Common myeloid progenitor, CD34-positive (primary cell): ENCODE measurements around the gene ACO2.

Experiments used
- CTCF ChIA-PET: fragments of 350-600 bp; sonication (Branson Sonifier 250); formaldehyde crosslinking; loops from one replicate; lab custom pipeline; 2021; ENCODE audit warnings: antibody characterized with exemption; lab: Charles Lee
- POLR2A ChIA-PET: fragments of 350-600 bp; sonication (Branson Sonifier 250); formaldehyde crosslinking; loops from one replicate; lab custom pipeline; 2021; ENCODE audit warnings: antibody characterized with exemption; lab: Charles Lee
- DNase-seq, 3 donors: peaks; one replicate each; pipeline versions ENCODE4 v3.0.0 to v3.0.0-alpha.2; 2013
- H3K27ac ChIP-seq, 2 experiments: 1 replicate in 1 of 2; 2 replicates in 1 of 2; pipeline ENCODE4 v1.7.0; 2013; ENCODE audit warnings: inconsistent platforms in 2 of 2, low read length in 2 of 2, mild to moderate bottlenecking in 2 of 2, low read depth in 1 of 2, moderate library complexity in 1 of 2; ENCODE audit not compliant: severe bottlenecking in 2 of 2, insufficient read depth in 1 of 2, poor library complexity in 1 of 2
- H3K27me3 ChIP-seq, 5 experiments: replicated peaks in 2 of 5; 1 replicate in 3 of 5; 2 replicates in 2 of 5; pipeline versions ENCODE4 v1.6.1 to v1.7.0; 2013; ENCODE audit warnings: low read length in 4 of 5, mild to moderate bottlenecking in 2 of 5, moderate library complexity in 2 of 5, inconsistent platforms in 1 of 5; ENCODE audit not compliant: insufficient read depth in 5 of 5, control insufficient read depth in 4 of 5
- H3K36me3 ChIP-seq, 4 experiments: 1 replicate in 2 of 4; 2 replicates in 2 of 4; pipeline versions ENCODE4 v1.6.1 to v1.7.0; 2013; ENCODE audit warnings: low read length in 3 of 4, control low read depth in 1 of 4, mild to moderate bottlenecking in 1 of 4; ENCODE audit not compliant: control insufficient read depth in 4 of 4, insufficient read depth in 4 of 4
- H3K4me1 ChIP-seq, 4 experiments: 1 replicate in 3 of 4; 2 replicates in 1 of 4; pipeline versions ENCODE4 v1.6.1 to v1.7.1; 2013; ENCODE audit warnings: low read length in 3 of 4, mild to moderate bottlenecking in 3 of 4, control low read depth in 1 of 4, inconsistent platforms in 1 of 4, moderate library complexity in 1 of 4; ENCODE audit not compliant: control insufficient read depth in 4 of 4, insufficient read depth in 4 of 4; ENCODE audit errors: control extremely low read depth in 1 of 4
- H3K4me3 ChIP-seq, 7 experiments: 1 replicate in 4 of 7; 2 replicates in 3 of 7; pipeline versions ENCODE4 v1.5.1 to v1.7.0; 2013; ENCODE audit warnings: mild to moderate bottlenecking in 7 of 7, low read length in 6 of 7, moderate library complexity in 6 of 7, inconsistent platforms in 2 of 7, low read depth in 2 of 7, control low read depth in 1 of 7; ENCODE audit not compliant: insufficient read depth in 4 of 7, control insufficient read depth in 1 of 7; ENCODE audit errors: extremely low read depth in 1 of 7
- H3K9me3 ChIP-seq, 5 experiments: 1 replicate in 4 of 5; 2 replicates in 1 of 5; pipeline versions ENCODE4 v1.6.1 to v1.7.1; 2013; ENCODE audit warnings: low read length in 4 of 5, mild to moderate bottlenecking in 2 of 5, inconsistent platforms in 1 of 5, low read depth in 1 of 5, moderate library complexity in 1 of 5; ENCODE audit not compliant: control insufficient read depth in 4 of 5, insufficient read depth in 2 of 5; ENCODE audit errors: control extremely low read depth in 1 of 5
- WGBS: methylation state at CpG from one replicate; pipeline ENCODE4 v1.1.5; 2013; ENCODE audit not compliant: insufficient coverage; 5-methylcytosine and 5-hydroxymethylcytosine counted together

Gene ACO2

GRCh38 chr22:41544671-41545476 is 76.0 kb downstream of the ACO2 start:
- H3K9me3 ChIP-seq = no peaks in the 10 kb centered on the region
- no peaks in the 10 kb centered on the region for H3K27me3 ChIP-seq
- CTCF ChIA-PET = interaction anchor here (0.6 to 1.3 kb wide), 4 partner anchors 20 to 75 kb away, joined by 3 to 5 read pairs (median 4); no protein-coding TSS in a partner anchor
- peak in 2 of 3 donors; percentile 20 to 33 for DNase-seq
- H3K4me3 ChIP-seq = peak overlapping the region in 6 of 7 experiments; percentile 65 to 90 (median 82)
- peaks cover 2 to 27% (median 22%) of the 10 kb centered on the region in 4 experiments for H3K4me1 ChIP-seq
- WGBS = 22% methylated on average over 9 of the region's 21 CpGs
- H3K36me3 ChIP-seq = peaks cover 0 to 15% (median 8%) of the 10 kb centered on the region in 4 experiments
- POLR2A ChIA-PET = no interaction called here
- peak overlapping the region in 1 of 2 experiments; percentile 57 for H3K27ac ChIP-seq

DNA sequence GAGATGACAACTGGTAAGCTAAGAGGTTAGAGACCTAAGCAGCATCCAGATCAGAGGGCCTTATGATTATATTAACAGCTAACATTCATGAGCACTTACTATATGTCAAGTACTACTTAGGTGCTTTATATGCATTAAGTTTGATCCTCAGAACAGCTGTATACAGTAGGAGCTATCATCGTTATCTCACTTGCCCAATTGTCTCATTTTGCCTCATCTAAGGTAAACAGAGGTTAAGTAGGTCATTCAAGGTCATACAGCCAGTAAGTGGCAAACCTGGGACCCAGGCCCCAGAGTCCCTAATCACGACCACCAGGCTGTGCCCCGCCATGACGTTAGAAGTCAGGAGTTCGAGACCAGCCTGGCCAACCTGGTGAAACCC is 79.9 kb downstream of the ACO2 start:
- Histone ChIP-seq H3K27me3 (peaks cover 0 to 16% (median 4%) of the 10 kb centered on the region in 5 experiments), H3K4me1 (peaks cover 0 to 12% (median 11%) of the 10 kb centered on the region in 4 experiments), H3K27ac (no peak overlapping the region), H3K4me3 (no peak overlapping the region), H3K36me3 (no peaks in the 10 kb centered on the region), H3K9me3 (no peaks in the 10 kb centered on the region)
- no peak for DNase-seq
- WGBS = 100% methylated on average over 4 of the region's 5 CpGs
- POLR2A ChIA-PET = no interaction called here
- CTCF ChIA-PET = interaction anchor here (1.2 kb wide), 1 partner anchor 22 kb away, joined by 3 read pairs; no protein-coding TSS in a partner anchor

GRCh38 chr22:41550952-41551491 is 82.1 kb downstream of the ACO2 start:
- DNase-seq = no peak
- ChIA-PET POLR2A (no interaction called here), CTCF (interaction anchor here (0.6 to 1.2 kb wide), 4 partner anchors 9 to 47 kb away, joined by 3 to 4 read pairs (median 4); no protein-coding TSS in a partner anchor)
- 100% methylated on average over 8 of the region's 12 CpGs for WGBS
- no peak overlapping the region for H3K4me3 ChIP-seq
- no peaks in the 10 kb centered on the region for H3K9me3 ChIP-seq
- no peaks in the 10 kb centered on the region for H3K4me1 ChIP-seq
- no peak overlapping the region for H3K27ac ChIP-seq
- no peaks in the 10 kb centered on the region for H3K36me3 ChIP-seq
- peaks cover 0 to 20% (median 6%) of the 10 kb centered on the region in 5 experiments for H3K27me3 ChIP-seq

DNA sequence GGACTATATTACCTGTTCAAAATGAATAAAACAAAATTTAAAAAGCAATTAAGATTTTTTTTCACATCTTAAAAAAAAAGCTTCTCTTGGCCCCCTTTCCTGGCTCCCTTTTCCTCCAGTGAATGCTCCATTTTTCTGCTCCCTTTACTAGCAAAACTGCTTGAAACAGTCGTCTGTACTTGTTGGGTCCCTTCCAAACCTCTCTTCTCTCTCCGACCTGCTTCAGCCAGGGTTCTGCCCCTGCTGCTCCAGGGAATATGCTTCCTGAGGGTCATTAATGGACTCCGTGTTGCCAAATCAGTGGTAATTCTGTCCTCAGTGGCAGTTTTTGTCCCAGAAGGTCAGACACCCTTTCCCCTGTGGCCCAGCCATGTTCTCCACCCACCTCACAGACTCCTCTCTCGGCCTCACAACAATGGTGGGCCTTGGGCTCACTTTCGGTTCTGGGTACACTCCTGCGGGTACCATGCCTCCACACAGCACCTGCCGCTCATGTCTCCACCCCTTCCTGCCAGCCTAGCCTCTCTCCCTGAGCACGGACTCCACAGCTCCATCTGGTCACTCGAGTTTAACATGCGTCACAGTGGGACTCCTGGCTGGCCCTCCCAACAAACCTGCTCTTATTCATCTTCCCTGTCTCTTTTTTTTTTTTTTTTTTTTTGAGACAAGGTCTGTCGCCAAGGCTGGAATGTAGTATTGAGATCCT is 83.1 kb downstream of the ACO2 start:
- H3K9me3 ChIP-seq = no peaks in the 10 kb centered on the region
- no peaks in the 10 kb centered on the region for H3K36me3 ChIP-seq
- no peak overlapping the region for H3K4me3 ChIP-seq
- WGBS = 96% methylated on average over 7 of the region's 11 CpGs
- ChIA-PET CTCF (interaction anchor here (0.9 to 1.9 kb wide), 6 partner anchors 8 to 51 kb away, joined by 3 to 4 read pairs (median 4); no protein-coding TSS in a partner anchor), POLR2A (no interaction called here)
- no peak for DNase-seq
- peaks cover 0 to 27% (median 7%) of the 10 kb centered on the region in 5 experiments for H3K27me3 ChIP-seq
- H3K4me1 ChIP-seq = peaks cover 0 to 1% (median 0%) of the 10 kb centered on the region in 4 experiments
- no peak overlapping the region for H3K27ac ChIP-seq

DNA sequence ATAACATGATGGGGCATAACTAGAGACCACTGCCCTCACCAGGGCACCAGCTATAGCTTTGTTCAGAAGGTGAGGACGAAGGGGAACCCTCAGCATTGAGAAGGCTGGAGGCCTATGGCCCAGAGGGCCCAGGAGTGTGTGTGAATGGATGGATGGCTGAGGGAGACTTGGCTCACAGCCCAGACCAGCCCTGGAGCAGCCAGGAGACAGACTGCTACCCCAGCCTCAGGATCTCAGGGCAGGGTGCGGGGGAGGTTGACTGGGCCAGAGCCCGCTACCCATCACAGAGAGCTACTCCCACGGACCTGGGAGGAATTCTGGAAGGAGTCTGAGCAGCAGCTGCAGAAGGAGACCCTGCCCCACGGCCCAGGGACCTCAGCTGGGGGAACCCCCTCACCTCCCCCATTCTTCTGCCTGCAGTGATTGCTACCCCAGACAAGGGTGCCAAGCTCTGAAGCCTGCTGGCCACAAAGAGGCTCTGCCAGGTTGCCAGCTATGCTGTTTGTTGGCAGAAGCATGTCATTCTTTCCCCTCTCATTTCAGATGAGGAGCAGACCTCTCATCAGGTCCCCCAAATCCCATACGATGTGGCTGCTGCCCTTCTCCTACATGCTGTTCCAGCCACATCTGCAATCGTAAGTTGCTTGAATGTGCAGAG is 86.5 kb downstream of the ACO2 start:
- no peak for DNase-seq
- peaks cover 0 to 51% (median 16%) of the 10 kb centered on the region in 5 experiments for H3K27me3 ChIP-seq
- no peaks in the 10 kb centered on the region for H3K9me3 ChIP-seq
- no peaks in the 10 kb centered on the region for H3K36me3 ChIP-seq
- H3K4me1 ChIP-seq = peaks cover 0 to 2% (median 0%) of the 10 kb centered on the region in 4 experiments
- ChIA-PET CTCF (interaction anchor here (1.0 to 1.4 kb wide), 4 partner anchors 14 to 41 kb away, joined by 3 to 4 read pairs (median 3); no protein-coding TSS in a partner anchor), POLR2A (no interaction called here)
- H3K27ac ChIP-seq = no peak overlapping the region
- 100% methylated on average over 2 of the region's 7 CpGs for WGBS
- H3K4me3 ChIP-seq = no peak overlapping the region

- 92% methylated on average over 10 of the region's 10 CpGs for WGBS
- ChIA-PET CTCF (interaction anchor here (1.4 to 2.2 kb wide), 5 partner anchors 13 to 40 kb away, joined by 3 to 7 read pairs (median 4); partner anchors contain the start of gene POLR3H), POLR2A (interaction anchor here (0.6 to 1.2 kb wide), 2 partner anchors 20 to 65 kb away, joined by 3 to 4 read pairs; partner anchors contain the start of genes DESI1 and XRCC6)
- no peak for DNase-seq
- H3K27ac ChIP-seq = no peak overlapping the region
- H3K4me1 ChIP-seq = peaks cover 0 to 2% (median 0%) of the 10 kb centered on the region in 4 experiments
- no peaks in the 10 kb centered on the region for H3K9me3 ChIP-seq
- H3K4me3 ChIP-seq = no peak overlapping the region
- peaks cover 0 to 63% (median 17%) of the 10 kb centered on the region in 5 experiments for H3K27me3 ChIP-seq
- H3K36me3 ChIP-seq = no peaks in the 10 kb centered on the region
Observed at GRCh38 chr22:41556561-41556960, 87.6 kb downstream of the ACO2 start.
